GM12873 (cell line): Measurements from ENCODE around the gene ENAH.

Source experiments
- CTCF ChIP-seq: IDR thresholded peaks from 2 replicates; pipeline ENCODE4 v1.5.1; 2012; ENCODE audit warnings: low read depth, mild to moderate bottlenecking, moderate library complexity, low read length, control low read depth; ENCODE audit not compliant: insufficient read depth; ENCODE audit errors: missing control alignments

ENAH gene

DNA sequence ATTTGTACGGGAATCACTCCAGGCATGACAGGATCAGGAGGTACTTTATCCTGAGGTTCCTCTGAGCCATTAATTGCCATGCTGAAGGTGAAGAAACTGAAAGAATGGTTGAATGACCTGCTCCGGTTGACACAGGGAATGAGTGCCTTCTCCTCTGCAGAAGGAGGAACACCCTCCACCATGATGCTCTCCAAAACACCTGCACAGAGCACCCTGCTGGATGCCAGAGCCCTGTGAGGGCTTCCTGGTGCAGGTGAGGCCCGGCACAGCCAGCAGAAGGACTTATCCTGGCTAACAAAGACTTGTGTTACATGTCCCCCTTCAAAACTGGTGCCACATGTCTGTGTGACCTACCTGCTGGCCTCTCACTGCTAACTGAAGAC lies 210.8 kb downstream of the ENAH start:
- TF ChIP-seq CTCF: no peak

DNA sequence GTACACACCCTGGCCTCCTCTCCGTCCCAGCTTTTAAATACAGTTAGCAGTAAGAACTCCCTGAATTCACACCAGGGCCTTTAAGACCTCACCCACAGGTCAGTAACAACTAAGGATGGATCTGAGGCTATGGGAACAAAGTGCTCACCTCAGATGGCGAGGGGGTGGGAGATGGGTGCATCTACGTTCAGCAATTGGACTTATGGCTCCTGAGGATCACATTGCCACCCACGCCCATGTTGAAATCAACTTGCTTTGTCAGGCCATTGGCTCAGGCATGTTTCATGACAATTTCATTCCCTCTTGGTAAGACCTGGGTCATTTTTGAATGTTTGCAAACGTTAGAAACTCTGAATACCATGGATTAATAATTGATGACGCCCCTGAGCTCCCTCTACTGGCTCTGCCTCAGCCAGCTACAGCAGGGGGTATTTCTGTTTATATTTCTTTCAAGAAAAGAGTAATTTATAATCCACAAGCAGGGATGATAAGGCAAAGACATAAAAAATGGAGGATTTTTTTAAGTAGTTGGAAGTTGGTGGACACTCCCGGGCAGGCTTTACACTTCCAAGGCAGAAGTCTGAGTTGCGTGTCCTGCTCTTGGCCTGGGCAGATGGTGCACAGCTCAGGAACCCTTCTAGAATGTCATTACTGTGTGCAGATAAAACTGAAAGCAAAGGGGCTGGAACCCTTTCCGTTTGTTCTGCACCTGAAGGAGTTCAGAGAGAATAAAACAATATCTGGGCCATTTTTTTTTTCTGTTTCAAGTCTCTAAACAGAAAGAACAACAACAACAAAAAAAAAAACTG lies 211.4 kb downstream of the ENAH start:
- peak; percentile 36 for TF ChIP-seq CTCF

DNA sequence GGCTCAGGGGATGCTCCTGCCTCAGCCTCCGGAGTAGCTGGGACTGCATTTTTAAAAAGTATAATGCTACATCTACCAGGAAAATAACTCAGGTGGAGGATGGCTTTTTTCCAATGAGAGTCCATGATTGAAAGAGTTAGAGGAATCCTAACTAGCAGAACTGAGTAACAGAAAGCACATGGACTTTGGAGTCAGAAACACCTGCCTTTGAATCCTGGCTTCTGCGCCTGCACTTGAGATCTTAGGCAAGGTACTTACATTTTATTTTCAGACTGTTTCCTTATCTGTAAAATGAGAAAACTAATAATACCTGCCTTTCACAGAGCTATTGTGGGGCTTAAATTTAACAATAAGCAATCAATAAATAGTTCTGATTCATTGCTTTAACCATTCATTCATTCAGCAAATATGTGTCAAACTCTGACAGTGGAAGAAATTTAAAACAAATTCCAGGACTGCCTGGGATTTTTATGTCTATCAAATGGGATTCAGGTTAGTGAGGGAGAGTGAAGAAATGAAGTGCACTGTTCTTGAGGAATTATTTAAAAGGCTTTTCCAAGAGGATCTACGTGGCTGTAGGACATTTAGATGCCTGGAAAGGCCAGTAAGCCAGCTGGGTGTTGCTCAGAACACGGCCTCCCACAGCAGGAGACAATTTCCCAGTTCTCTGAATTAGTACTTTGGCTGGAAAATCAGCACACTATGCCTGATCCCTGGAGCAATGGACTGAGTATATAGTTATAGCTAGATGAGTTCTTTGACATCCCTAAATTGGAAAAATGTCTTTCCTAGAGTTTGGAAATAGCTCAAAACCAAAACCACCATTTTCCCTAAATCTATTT lies 212.3 kb downstream of the ENAH start:
- no peak for TF ChIP-seq CTCF

DNA sequence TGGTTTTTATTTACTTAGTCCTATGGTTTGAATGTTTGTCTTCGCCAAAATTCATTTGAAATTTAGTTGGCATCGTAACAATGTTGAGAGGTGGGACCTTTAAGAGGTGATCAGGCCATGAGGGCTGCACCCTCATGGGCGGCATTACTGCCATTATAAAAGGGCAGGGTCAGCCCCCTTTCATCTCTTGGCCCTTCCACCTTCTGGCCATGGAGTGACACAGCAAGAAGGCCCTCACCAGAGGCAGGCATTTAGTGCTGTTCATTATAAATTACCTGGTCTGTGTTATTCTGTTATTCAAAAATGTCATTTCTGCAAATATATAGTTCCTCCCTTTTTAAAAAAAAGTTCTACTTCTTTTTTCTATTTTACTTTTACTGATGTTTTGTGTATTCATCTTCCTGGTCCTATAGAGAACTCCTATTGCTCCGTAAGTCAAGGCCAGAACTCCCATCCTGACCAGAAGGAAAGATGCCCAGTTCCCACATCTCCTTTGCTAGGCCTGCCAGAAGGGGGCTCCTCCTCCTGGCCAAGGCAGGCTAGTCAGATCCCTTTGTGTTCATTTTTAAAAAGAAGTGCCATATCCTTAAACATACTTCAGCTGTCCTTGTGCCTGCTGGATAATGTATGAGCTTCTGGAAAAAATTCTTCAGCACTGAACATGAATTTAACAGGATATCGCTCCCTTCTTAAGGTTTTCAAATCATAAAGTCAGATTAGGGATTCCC lies 215.0 kb downstream of the ENAH start:
- peak; percentile 32 for TF ChIP-seq CTCF
